Mammary epithelial cell (primary cell): ENCODE results near the gene APOO.

Source experiments
- EZH2 ChIP-seq: IDR thresholded peaks from 2 replicates; pipeline ENCODE4 v1.6.1; 2012; ENCODE audit warnings: low read length, inconsistent platforms, borderline replicate concordance
- TF ChIP-seq, protein P1 (sequence below), 2 donors: IDR thresholded peaks in 1 of 2; conservative IDR thresholded peaks in 1 of 2; 2 replicates each; pipeline ENCODE4 v1.5.1; 2011 to 2012; ENCODE audit warnings: inconsistent platforms in 2 of 2, low read length in 2 of 2, mild to moderate bottlenecking in 2 of 2, control low read depth in 1 of 2, low read depth in 1 of 2; ENCODE audit not compliant: insufficient read depth in 1 of 2; ENCODE audit errors: extremely low read depth in 1 of 2

- TF ChIP-seq, protein P1, sequence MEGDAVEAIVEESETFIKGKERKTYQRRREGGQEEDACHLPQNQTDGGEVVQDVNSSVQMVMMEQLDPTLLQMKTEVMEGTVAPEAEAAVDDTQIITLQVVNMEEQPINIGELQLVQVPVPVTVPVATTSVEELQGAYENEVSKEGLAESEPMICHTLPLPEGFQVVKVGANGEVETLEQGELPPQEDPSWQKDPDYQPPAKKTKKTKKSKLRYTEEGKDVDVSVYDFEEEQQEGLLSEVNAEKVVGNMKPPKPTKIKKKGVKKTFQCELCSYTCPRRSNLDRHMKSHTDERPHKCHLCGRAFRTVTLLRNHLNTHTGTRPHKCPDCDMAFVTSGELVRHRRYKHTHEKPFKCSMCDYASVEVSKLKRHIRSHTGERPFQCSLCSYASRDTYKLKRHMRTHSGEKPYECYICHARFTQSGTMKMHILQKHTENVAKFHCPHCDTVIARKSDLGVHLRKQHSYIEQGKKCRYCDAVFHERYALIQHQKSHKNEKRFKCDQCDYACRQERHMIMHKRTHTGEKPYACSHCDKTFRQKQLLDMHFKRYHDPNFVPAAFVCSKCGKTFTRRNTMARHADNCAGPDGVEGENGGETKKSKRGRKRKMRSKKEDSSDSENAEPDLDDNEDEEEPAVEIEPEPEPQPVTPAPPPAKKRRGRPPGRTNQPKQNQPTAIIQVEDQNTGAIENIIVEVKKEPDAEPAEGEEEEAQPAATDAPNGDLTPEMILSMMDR (conservative IDR thresholded peaks at IDR 0.05 in 1 of 2, IDR thresholded peaks at IDR 0.05 in 1 of 2; ENCODE audit: extremely low read depth in 1 of 2, insufficient read depth in 1 of 2, low read depth in 1 of 2, low read length in 2 of 2), result no peak
- TF ChIP-seq EZH2, result no peak
These were observed 23.2 kb downstream of the APOO start for GRCh38 chrX:23884427-23885024.
